GM12875 (cell line): ENCODE measurements around the gene SULT1B1.

ENCODE experiments used
- H3K4me3 ChIP-seq: one replicate; pipeline ENCODE4 v1.5.1; 2011; ENCODE audit warnings: low read depth, low read length, control low read depth
- CTCF ChIP-seq: IDR thresholded peaks from 2 replicates; pipeline ENCODE4 v1.5.1; 2011; ENCODE audit warnings: low read depth, mild to moderate bottlenecking, control low read depth, inconsistent platforms, low read length, moderate library complexity, borderline replicate concordance; ENCODE audit not compliant: insufficient read depth

SULT1B1 gene

GRCh38 chr4:69718396-69719271 lies 41.8 kb downstream of the SULT1B1 start:
- H3K4me3 ChIP-seq = no peak overlapping the region
- TF ChIP-seq CTCF = no peak

- H3K4me3 ChIP-seq = no peak overlapping the region
- no peak for TF ChIP-seq CTCF
These were observed 42.6 kb downstream of the SULT1B1 start for GRCh38 chr4:69717778-69718177.

GRCh38 chr4:69716654-69717053 lies 43.8 kb downstream of the SULT1B1 start:
- no peak overlapping the region for H3K4me3 ChIP-seq
- TF ChIP-seq CTCF = no peak

GRCh38 chr4:69714086-69714485 lies 46.3 kb downstream of the SULT1B1 start:
- H3K4me3 ChIP-seq = no peak overlapping the region
- TF ChIP-seq CTCF = no peak

GRCh38 chr4:69713593-69713992 lies 46.8 kb downstream of the SULT1B1 start:
- TF ChIP-seq CTCF = no peak
- H3K4me3 ChIP-seq = no peak overlapping the region

- TF ChIP-seq CTCF = no peak
- no peak overlapping the region for H3K4me3 ChIP-seq
These were observed 49.8 kb downstream of the SULT1B1 start for GRCh38 chr4:69710580-69710979.

GRCh38 chr4:69708211-69708610 lies 52.2 kb downstream of the SULT1B1 start:
- H3K4me3 ChIP-seq = no peak overlapping the region
- TF ChIP-seq CTCF = no peak
